IPS-11a (cell line): ENCODE results near the gene GADD45B.

ENCODE experiments used
- H3K4me3 ChIP-seq: one replicate; pipeline ENCODE4 v1.5.1; 2013; ENCODE audit warnings: low read depth, low read length, control low read depth

The GADD45B gene, protein sequence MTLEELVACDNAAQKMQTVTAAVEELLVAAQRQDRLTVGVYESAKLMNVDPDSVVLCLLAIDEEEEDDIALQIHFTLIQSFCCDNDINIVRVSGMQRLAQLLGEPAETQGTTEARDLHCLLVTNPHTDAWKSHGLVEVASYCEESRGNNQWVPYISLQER

DNA sequence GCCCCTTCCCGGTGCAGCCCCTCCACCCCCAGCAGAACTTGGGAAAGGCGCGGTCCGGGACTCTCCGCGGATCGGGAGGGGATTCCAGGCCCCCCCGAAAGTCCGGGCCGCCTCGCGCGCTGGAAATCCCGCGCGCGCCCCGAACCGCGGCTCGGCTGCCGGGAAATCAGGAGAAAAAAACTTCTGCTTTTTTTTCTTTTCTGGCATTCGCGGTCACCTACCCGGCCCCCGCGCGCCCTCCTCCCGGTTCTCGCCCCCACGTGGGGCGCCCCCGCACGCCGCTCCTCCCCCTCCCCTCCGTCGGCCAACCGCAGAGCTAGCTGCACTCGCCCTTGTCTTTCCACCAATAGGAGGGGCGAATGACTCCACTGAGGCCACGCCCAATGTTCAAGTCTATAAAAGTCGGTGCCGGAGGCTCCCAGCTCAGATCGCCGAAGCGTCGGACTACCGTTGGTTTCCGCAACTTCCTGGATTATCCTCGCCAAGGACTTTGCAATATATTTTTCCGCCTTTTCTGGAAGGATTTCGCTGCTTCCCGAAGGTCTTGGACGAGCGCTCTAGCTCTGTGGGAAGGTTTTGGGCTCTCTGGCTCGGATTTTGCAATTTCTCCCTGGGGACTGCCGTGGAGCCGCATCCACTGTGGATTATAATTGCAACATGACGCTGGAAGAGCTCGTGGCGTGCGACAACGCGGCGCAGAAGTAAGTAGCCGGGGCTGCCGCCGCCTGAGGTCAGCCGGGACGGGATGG is at the start of gene GADD45B:
GADD45B (plus strand) TSS at position 426 of the 749 bp plus-strand sequence; CDS start at position 658, 232 bp downstream.
- H3K4me3 ChIP-seq: peak within 1 kb of the TSS; percentile 79

DNA sequence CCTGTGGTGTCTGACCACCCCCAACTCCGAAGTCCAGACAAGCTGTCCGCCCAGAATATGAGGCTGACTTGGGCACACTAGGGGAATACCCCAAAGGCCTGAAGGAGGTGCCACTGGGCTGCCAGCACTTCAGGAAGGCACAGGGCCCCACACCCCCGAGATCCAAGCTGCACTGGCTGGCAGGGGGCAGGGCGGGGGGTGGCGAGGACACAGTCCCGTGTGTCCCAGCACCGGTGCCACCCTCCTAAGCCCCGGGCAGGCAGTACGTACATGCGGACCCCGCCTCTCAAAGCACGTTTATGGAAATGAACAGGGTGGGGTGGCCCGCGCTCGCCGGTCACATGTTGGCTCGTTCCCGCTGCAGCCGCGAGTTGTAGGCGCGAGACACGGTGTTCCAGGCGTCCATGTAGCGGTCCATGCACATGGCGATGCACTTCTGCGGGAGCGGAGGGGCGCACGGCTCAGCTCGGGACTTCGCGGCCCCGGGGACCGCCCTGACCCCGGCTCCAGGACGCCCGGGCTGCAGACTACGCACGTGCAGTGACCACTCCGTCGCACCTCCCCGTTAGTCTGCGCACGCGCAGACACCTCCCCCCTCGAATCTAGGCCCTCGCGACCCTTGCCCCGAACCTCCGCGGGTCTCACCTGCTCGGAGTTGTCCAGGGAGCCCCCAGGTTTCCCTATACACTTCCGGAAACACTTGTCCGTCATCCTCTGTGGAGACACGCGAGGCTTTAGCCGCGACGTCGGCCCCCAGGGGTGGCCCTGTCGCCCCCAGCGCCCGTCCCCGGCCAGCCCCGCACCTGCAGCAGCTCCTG is 49.1 kb upstream of the GADD45B start:
- H3K4me3 ChIP-seq: peak overlapping the region; percentile 91

DNA sequence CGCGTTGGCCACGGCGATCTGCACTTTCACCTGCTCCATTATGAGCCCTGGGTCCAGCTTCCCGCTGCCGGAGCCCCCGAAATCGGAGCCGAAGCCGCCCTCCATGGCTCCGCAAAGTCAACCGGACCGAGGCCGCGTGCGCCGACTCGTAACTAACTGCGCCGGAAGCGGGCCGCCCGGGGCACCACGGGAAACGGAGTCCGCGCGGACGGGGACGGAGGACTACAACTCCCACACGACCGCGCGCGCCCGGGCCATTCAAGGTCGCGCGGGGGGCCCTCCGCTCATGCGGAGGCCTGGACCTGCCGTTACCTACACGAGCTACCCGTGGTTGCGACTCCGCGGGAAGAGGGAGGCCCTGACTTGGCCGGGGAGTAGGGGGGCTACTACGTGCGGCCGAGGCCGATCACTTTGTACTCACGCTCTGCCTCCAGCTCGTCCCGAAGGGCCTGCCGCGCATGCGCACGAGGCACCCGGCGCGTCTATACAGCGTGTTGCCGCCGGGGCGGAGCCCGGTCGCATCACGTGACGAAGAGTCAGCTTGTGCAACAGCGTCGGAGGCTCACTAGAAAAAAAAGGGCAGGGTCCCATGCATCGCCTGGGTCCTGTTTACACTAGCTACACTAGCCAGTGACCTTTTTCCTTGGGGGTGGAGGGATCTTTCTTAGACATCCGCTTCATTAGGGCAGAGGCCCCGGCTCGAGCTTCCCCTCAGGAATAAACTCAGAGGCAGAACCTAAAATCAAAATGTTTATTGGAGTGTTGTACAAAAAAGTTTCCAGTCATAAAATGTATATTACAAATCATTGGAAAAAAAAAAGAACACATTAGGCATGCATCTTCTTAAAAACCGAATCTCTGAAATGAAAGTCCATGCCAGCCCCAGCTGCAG is 48.3 kb upstream of the GADD45B start, which contains the start of gene TIMM13:
TIMM13 (minus strand) TSS at position 158 of the 892 bp plus-strand sequence; CDS start at position 105, 53 bp downstream.
- peak within 1 kb of the TSS; percentile 91 for H3K4me3 ChIP-seq

DNA sequence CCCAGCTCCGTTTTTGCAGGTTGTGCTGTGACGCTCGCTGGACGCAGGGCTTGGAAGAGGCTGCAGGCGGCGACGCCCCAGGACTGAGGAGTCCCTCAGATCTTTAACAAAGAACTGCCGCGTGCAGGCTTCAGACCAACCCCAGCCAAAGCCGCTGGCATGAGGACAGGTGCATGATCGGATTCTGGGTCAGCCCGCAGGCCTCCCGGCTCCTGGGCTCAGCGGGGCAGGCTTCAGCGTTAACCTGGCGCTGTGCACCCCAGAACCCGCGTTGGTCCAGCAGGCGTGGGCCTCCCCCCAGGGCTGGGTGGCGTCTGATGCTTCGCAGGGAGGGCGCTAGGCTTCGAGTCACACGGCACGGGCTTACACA is 47.6 kb upstream of the GADD45B start:
- H3K4me3 ChIP-seq: peak overlapping the region; percentile 4

DNA sequence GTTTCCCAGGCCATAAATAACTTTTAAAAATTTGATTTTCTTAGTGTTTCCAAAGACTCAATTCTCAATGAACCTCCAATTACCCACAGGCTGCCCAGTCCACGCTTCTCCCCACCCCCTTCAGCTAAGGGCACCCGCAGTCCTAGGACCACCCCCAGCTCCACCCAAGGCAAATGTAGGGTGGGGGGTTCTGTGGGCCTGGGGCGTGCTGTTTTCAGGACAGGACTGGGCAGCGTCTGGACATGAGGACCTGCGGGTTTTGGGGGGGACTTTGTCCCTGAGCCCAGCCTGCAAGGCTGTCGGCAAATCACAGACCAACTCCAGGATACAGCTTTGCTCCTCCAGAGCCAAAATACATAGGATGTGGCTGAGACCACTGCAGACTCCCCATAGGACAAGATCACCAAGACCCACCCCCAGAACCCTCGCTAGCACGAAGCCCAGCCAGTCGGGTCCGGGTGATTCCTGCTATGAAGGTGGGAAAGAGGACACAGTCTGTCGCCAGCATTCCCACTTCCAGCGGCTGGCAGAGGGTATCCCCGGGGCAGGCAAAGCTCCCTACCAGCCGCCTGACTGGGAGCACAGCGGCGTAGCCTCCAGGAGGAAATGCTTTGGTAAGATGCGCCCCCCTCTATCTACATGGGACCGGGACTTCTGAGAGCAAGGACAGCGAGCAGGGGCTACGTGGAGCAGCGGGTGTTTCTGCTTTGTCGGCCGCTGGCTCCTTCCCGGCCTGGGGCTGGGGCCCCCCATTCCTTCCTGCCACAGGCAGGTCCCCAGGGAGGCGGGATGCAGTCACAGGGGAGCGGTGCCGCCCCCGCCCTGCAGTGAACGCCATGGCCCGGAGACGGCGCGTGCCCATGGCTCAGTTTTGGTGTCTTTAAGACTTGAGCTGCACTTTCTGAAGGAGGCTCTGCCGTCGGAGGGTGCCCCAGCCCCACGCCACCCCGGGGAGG is 46.9 kb upstream of the GADD45B start:
- no peak overlapping the region for H3K4me3 ChIP-seq

DNA sequence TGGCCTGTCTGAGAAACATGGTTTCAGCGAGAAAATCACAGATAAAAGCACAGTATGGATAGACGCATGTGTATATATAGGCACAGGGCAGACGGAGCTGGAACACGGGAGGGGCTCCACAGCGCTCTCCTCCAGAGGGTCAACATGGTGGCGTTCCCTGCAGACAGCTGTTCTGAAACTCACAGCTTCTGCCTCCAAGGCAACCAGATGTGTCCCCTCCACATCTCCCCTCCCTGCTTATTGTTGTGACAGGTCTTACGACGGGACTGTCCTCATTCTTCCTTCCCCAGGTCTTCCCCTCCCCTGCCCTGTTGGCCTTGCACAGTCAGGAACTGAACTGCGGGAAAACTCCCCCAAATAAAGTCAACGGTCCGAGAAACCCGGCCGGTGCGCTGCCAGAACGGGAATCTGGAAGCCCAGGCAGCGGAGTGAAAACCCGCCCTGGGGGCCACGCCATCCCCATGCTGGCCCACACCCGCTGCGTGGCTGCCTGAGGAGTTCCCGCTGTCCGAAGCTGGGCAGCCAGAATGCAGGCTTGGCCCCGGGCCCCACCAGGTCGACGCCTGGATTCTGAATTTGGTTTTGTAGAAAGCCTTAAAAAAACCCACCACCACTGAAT is 45.9 kb upstream of the GADD45B start:
- no peak overlapping the region for H3K4me3 ChIP-seq

DNA sequence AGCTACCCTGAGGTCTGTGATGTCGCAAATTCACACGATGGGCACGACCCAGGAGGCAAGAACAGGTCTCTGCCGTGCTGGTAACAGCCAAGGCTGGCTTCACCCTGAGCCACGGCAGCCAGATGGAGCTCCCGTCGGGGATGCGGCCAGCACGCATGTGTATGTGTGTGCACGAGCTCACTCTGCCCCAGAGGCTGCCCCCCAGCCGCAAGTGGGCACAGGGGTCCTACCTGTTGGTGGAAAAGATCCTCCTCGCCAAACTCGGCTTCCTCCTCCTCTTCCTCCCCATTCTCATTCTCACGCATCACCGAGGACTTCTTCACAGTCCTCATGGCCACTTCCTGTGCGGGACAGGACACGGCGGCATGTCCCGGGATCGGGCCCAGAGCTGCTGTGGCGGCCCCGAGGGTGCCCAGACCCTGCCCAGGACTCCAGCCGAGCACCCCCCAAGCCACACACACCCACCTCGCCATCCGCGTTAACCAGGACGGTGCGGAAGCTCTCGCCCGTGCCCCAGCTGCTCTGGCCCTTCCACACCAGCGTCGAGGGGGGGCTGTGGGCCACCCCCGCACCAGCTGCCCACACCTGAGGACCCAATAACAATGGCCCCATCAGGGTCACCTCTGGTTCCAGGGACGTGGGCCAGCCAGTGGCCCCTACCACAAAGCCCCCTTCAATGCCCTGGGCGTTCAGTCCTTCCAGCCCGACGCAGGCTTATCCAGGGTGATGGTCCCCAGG is 44.4 kb upstream of the GADD45B start:
- no peak overlapping the region for H3K4me3 ChIP-seq

DNA sequence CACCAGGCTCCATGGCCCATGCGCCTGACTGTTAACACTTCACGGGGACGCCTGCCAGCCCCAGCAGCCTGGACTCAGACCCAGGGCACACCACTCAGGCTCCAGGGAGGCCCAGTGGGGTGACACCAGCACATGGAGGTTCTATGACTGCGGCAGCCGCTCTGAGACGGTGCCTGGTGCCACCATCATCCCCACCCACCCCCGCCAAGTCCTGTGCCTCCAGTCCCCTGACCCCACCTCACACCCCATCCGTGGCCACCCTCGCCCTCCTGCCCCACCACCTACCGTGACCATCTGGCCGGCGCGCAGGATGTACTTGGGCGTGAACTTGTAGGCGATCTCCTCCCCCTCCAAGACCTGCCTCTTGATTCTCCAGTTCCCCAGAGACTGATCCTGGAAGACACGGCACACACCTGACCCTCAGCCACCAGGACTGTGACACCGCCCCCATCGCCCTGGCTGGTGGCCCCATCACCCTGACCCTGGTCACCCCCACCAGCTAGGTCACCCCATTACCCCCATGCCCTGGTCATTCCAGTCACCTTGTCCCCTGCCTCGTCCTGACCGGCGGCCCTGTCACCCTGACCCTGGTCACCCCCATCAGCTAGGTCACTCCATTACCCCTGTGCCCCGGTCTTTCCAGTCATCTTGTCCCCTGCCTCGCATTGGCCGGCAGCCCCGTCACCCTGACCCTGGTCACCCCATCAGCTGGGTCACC is 43.6 kb upstream of the GADD45B start:
- H3K4me3 ChIP-seq: no peak overlapping the region

DNA sequence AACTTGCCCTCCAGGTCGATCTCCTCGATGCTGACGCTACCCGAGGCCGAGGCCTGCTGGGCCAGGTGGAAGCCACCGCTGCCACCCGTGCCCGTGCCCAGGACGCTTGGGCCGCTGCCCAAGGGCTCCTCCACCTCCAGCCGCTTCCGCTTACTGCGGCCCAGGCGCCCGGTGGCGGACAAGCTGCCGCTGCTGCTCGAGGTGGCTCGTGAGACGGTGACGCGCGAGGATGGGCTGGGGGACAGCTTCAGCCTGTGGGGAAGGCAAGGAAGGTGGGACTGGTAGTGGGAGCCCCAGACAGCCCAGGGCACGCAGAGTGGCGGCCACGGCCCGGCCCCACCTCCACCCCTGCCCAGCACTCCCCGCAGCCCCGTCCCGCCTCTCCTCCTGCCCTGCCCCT is 42.1 kb upstream of the GADD45B start:
- H3K4me3 ChIP-seq: no peak overlapping the region

DNA sequence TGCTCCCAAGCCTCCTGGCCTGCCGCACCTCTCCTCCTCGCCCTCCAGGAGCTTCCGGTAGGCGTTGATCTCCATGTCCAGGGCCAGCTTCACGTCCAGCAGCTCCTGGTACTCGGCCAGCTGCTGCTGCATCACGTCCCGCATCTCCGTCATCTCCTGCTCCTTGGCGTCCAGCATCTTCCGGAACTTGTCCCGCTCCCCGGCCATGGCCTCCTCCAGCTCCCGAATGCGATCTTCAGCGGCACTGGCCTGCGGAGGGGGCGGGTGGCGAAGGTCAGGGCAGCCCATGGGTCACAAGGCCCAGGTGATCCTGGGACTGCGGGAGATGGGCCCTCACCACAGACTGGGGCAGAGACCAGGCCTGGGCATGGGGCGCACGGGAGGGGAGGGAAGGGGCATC is 41.7 kb upstream of the GADD45B start:
- H3K4me3 ChIP-seq: no peak overlapping the region

DNA sequence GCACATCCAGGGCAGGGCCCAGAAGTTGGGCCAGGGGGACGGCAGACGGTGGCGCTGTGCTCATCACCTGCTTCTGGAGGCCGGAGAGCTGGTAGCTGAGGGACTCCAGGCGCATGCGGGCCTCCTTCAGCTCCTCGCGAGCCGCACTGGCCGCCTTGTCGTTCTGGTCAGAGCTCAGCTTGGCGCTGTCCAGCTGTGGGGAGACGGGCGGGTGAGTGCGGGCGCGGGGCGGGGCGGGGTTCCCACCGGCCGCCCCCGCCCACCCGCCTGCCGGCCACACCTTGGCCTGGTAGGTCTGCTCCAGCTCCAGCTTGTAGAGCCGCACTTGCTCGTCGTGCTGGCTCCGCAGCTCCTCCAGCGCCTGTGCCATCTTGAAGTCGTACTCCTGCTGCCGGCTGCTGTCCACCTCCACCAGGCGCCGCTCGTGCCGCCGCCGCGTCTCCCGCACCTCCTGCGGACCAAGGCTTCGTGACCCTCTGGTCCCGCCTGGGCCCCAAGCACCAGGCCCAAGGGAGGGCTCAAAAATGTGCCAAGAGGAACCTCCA is 41.1 kb upstream of the GADD45B start:
- H3K4me3 ChIP-seq: no peak overlapping the region

DNA sequence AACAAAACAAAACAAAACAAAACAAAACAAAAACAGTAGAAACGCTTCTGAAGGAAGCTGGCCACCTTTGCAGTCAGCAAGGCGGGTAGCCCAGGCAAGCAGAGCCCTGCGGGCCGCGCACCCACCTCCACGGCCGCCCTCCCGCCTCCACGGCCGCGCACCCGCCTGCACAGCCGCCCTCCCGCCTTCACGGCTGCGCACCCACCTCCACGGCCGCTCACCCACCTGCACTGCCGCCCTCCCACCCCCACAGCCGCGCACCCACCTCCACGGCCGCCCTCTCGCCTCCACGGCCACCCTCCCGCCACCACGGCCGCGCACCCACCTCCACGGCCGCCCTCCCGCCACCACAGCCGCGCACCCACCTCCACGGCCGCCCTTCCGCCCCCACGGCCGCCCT is 39.5 kb upstream of the GADD45B start:
- no peak overlapping the region for H3K4me3 ChIP-seq

DNA sequence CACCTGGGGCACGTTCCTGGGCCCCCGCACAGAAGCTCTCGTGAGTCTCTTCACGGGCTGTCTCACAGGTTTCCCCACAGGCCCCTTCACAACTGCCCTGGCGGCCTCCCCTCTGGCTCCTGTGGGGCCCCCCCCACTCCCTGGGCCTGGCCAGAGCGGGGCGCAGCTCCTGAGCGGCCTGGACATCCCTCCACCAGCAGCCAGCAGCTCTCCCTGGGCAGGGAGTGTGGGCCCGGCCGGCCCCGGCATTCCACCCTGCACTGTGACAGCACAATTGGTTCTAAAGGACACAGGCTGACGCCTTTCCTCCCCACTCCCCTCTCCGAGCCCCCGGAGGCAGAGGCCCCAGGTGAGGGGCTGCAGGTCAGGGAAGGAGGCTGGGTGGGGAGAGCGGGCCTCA is 39.0 kb upstream of the GADD45B start:
- no peak overlapping the region for H3K4me3 ChIP-seq

DNA sequence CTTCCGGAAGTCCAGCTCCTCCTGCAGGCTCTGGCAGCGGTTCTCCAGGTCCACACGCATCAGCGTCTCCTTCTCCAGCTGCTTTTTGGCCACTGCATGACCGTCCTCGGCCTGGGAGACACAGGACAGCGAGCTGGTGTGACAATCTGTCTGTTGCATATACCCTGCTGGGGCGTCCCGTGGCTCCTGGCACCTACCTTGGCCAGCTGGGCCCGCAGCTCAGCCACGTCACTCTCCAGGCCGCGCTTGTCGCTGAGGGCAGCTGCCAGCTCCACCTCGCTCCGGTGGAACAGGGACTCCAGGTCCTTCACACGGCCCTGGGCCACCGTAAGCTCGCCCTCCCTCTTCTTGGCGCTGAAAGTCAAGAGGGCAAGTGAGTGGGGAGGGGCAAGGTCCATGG is 37.7 kb upstream of the GADD45B start:
- H3K4me3 ChIP-seq: no peak overlapping the region

DNA sequence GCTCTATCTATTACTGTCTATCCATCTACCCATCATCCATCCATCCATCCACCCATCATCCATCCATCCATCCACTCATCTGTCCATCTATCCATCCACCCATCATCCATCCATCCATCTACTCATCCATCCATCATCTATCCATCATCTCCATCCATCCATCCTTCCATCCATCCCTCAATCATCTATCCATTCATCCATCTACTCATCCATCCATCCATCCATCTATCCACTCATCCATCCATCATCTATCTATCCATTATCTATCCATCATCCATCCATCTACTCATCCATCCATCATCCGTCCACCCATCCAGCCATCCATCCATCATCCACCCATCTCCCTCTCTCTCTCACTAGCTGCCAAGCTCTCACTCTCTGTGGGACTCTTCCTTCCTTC is 35.4 kb upstream of the GADD45B start:
- no peak overlapping the region for H3K4me3 ChIP-seq

DNA sequence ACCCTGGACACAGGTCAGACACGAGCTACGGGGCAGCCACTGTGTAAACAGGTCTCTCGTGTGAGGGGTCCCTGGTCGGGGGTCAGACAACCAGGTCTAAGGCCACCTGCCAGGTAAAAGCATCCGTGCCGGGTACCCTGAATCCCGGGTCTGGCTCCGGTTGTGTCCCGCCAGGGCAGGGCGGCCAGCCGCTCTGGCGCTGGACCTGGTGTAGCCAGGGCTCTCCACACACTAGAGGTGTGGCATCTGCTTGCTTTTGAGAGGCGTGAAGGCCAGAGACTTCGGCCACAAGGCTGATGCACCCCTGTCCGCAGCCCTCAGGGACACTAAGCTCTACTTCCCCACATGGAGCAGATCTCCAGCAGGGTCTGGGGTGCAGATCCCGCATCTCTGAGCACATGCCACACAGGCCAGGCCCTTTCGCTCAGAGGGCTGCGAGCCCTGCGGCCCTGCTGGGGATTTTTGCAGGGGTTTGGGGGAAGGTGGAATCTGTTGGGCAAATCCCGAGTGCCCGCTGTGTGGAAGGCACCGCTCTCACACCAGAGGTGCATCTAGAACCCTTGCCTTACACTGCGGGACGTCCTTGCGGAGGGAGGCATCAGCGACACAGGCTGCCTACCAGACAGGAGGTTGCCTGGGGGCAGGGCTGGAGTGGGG is 34.7 kb upstream of the GADD45B start:
- H3K4me3 ChIP-seq: no peak overlapping the region

DNA sequence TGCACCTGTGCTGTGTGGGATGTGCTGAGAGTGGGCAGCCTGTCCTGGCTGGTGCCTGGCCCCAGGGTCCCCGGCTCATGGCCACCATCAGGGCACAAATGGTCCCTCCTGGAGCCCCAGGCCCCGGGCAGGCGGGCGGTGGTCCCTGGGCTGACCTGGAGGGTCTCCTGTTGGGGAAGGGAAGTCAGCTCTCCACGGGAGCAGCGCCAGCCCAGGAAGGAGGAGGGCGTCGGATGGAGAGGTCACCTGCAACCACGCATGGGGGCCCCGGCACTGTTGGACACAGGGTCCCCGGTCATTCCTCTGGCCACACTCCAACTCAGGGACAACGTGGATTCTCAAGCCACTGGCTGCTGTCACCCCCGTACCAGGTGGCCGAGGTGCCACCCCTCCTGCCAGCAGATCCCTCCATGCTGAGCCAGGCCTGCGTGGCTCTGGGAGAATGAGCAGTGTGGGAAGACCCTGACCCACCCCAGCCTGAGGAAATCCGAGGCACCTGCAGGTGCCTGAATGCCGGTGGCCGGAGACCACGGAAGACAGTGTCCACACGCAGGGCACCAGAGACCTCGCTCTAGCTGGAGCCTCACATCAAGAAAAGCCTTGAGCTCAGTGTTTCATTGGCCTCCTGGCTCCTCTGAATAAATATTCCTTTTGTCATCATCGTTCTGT is 32.7 kb upstream of the GADD45B start:
- no peak overlapping the region for H3K4me3 ChIP-seq
